SU-DHL-6 (cell line): ENCODE results near the gene TMEM117.

Experiments
- CTCF ChIP-seq: fragments of 200-600 bp; sonication (generic); IDR thresholded peaks from one replicate; pipeline ENCODE4 v1.5.1; 2017; ENCODE audit warnings: antibody characterized with exemption, mild to moderate bottlenecking, low read length, moderate library complexity; ENCODE audit not compliant: insufficient read depth, poor library complexity, severe bottlenecking
- EZH2phosphoT487 ChIP-seq: fragments of 200-600 bp; sonication (generic), shearing (Covaris generic); conservative IDR thresholded peaks from 2 replicates; pipeline ENCODE4 v1.6.1; 2018; ENCODE audit warnings: mild to moderate bottlenecking, antibody characterized with exemption, low read length, moderate library complexity, mixed read lengths

- no peak for TF ChIP-seq CTCF
- TF ChIP-seq EZH2phosphoT487: no peak
Measured at GRCh38 chr12:44246482-44247105, 410.7 kb downstream of the TMEM117 start.
